Epithelial cell of proximal tubule (primary cell): ENCODE data around the gene ITPR2. TPM values are rescaled to one million over a fixed set of nuclear protein-coding genes. Genes with fewer than 3 reads are reported as not detected.

Experiments used
- DNase-seq: peaks from one replicate; pipeline ENCODE4 v3.0.0-alpha.2; 2011; ENCODE audit warnings: low read depth
- H3K4me3 ChIP-seq: 2 replicates; pipeline ENCODE4 v1.5.1; 2011; ENCODE audit warnings: low read depth, mild to moderate bottlenecking, low read length
- CTCF ChIP-seq: conservative IDR thresholded peaks from 2 replicates; pipeline ENCODE4 v1.5.1; 2012; ENCODE audit warnings: low read depth, mild to moderate bottlenecking, low read length
- total RNA-seq: library from RNA; depleted of rRNA; stranded (reverse); fragments of >200 nt; gene quantifications from 2 replicates; pipeline ENCODE4 v1.2.3, GENCODE V29; 2015

Gene ITPR2
- total RNA-seq, 1 donor from 2014 or later = 13.5 TPM

DNA sequence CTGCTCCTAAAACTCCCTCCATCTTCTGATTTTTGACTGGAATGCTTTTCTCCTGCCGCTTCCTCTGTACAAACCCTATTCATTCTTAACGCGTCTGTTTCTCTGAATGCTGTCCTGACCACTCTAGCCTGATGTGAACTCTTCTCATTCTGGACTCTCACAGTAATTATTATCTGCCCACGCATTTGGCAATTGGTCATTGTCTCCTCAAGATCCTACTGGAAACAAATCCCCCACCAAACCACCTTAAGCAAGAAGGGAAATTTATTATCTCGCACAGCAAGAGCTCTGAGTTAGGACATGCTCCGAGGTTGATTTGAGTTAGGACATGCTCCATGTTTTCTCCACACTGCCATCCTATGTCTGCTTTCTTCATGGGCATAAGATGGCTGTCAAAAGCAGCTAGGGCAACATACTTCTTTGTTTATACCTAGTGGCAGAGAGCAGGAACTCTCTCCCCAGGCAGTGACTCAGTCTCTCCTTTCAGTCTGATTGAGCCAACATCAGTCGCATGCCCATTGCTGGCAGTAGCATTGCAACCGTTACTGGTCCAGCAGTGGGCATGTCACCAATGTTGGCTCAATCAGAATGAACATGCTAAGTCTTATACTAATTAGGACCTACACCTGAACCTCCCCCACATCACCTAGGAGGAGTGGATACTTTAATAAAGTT, 535.5 kb downstream of the ITPR2 start:
- no peak for DNase-seq
- no peak for TF ChIP-seq CTCF
- H3K4me3 ChIP-seq = no peak overlapping the region

DNA sequence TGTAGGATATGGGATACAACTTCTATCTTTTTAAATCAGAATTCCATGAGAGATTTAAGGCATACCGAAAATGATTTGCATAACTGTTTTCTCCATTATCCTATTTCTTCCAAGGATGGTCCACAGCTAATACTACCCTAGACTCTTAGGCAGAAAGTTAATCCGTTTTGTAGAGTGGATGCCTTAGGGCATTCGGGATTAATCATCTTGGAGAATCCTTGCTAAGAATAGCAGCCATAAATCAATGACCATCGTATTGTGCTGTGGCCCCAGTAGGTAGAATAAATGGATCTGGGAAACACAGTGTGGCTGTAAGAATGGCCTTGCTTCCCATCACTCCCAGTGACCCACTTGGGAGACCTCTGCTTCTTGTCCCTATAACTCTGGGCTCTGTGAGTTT, 538.0 kb downstream of the ITPR2 start:
- no peak for TF ChIP-seq CTCF
- no peak overlapping the region for H3K4me3 ChIP-seq
- no peak for DNase-seq

DNA sequence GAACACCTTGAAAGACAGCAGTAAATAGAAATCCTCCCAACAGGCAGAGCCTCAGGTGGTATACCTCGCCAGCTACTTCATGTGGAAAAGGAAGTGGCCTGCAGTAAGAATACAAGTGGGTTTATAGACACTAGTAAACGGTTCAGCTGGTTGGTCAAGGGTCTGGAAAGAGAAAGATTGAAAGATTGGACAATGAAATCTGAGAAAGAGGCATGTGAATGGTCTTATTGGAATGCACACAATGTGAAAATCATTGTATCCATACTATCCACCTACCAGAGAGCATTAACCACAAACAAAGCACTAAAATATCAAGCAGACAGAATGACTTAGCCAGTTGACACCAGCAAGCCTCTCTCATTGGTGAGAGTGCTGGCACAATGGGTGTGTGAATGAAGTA, 539.4 kb downstream of the ITPR2 start:
- DNase-seq = no peak
- no peak for TF ChIP-seq CTCF
- no peak overlapping the region for H3K4me3 ChIP-seq

DNA sequence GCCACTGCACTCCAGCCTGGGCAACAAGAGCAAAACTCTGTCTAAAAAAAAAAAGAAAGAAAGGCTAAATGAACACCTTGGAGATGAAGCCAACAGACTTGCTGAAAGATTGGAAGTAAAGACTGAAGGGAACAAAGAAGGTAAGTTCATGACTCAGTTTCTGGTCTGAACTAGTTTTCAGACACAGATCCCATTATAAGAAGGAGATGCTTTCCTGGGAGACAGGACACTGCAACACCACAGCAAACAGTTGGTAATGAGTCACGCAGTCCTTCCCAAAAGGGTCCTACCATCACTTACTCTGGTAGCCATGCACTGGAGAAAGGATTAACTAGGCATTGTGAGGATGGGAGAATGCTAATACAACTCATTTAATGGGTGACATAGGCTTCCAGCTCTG, 540.4 kb downstream of the ITPR2 start:
- no peak for TF ChIP-seq CTCF
- no peak overlapping the region for H3K4me3 ChIP-seq
- DNase-seq = no peak

- no peak overlapping the region for H3K4me3 ChIP-seq
Observed at GRCh38 chr12:26290565-26290964, 542.4 kb downstream of the ITPR2 start.

DNA sequence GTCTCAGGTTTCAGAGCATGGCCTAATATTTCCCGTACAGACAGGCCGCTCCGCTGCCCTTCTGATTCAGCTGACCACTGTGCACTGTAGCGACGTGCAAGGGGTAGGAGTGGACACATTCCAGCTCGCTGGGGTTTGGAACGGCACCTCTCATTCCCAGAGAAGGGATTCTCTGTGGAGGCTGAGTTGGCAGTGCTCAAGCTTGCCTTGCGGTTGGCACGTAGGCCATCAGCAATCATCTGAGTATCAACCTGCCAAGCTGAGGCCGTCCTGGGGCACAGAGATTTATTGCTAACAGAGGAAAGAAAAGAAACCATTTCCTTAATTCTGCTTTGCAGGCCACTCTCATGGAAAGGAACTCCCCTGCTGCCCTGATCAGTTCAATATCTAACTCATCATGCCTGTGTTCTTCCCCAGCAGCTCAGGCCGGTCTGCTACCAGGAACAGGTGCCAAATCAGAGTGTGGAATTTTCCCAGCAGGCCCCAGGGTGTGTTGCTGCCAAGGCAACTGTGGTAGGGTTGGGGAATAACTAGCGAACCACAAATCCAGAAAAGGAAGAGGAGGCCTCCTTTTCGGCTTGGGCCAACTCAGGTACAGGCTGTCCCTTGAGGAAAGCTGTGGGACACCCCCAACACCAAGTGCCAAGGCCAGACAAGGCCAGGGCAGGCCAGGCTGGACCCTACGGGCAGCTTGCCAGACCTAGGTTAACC, 545.2 kb downstream of the ITPR2 start:
- no peak for TF ChIP-seq CTCF
- H3K4me3 ChIP-seq = no peak overlapping the region
- DNase-seq = peak; percentile 92

More at GRCh38 chr12:26290565-26290964, 542.4 kb downstream of the ITPR2 start:
- no peak for DNase-seq
- no peak for TF ChIP-seq CTCF

Other genes with a start within 250 kb of the ITPR2 start
- 33.6 and 42.6 TPM in 2 replicates for gene INTS13, start 104.8 kb upstream of the ITPR2 start, total RNA-seq
- 27.3 and 31.2 TPM in 2 replicates for gene FGFR1OP2, start 105.3 kb upstream of the ITPR2 start, total RNA-seq
- gene TM7SF3, start 181.2 kb upstream of the ITPR2 start, total RNA-seq = 48.1 and 56.9 TPM in 2 replicates
- gene MED21, start 189.4 kb upstream of the ITPR2 start, total RNA-seq = 23.9 and 47.5 TPM in 2 replicates
- gene C12orf71, start 249.4 kb upstream of the ITPR2 start, total RNA-seq = not detected in 2 replicates